ENCODE measurements around the gene FAM9C.

Gene FAM9C

GRCh38 chrX:13051529-13052172 lies 7.2 kb upstream of the FAM9C start:
- no peaks in the 10 kb centered on the region for H4K20me1 ChIP-seq (ENCODE audit: low read depth, low read length)
- H3K4me3 ChIP-seq (ENCODE audit: insufficient read depth, low read length, poor library complexity, severe bottlenecking) = no peak overlapping the region
- no peaks in the 10 kb centered on the region for H3K36me3 ChIP-seq (ENCODE audit: low read length)
- peaks cover 20% of the 10 kb centered on the region; the same call in 1 of the 2 replicates for H3F3A ChIP-seq (ENCODE audit: insufficient read depth)
- no peaks in the 10 kb centered on the region for H3K27me3 ChIP-seq (ENCODE audit: low read length)
- H3K9me2 ChIP-seq (replicated peaks; ENCODE audit: insufficient read depth, low read length) = no peaks in the 10 kb centered on the region
- H3K27ac ChIP-seq (ENCODE audit: low read depth, low read length) = peak overlapping the region; percentile 81
- peak overlapping the region; percentile 44 for H3K4me2 ChIP-seq (ENCODE audit: low read depth, low read length, poor library complexity, severe bottlenecking)
- peaks cover 6% of the 10 kb centered on the region; the same call in 1 of the 2 replicates for H3K79me2 ChIP-seq (ENCODE audit: insufficient read depth, low read length)
- no peak overlapping the region for H2AFZ ChIP-seq (ENCODE audit: low read depth, low read length, severe bottlenecking)
- H3K9me3 ChIP-seq (ENCODE audit: insufficient read depth, low read length) = no peaks in the 10 kb centered on the region
- TF ChIP-seq CTCF (IDR thresholded peaks at IDR 0.05; ENCODE audit: insufficient read depth, low read length, poor library complexity, severe bottlenecking) (no peak), EZH2phosphoT487 (conservative IDR thresholded peaks at IDR 0.05; ENCODE audit: low read length) (no peak)
- H3K9ac ChIP-seq (ENCODE audit: low read length) = peak overlapping the region; percentile 34

GRCh38 chrX:13051167-13051528 lies 6.7 kb upstream of the FAM9C start:
- no peak overlapping the region for H3K4me3 ChIP-seq (ENCODE audit: insufficient read depth, low read length, poor library complexity, severe bottlenecking)
- peak overlapping the region; percentile 44 for H3K4me2 ChIP-seq (ENCODE audit: low read depth, low read length, poor library complexity, severe bottlenecking)
- peak overlapping the region; percentile 81 for H3K27ac ChIP-seq (ENCODE audit: low read depth, low read length)
- H3K27me3 ChIP-seq (ENCODE audit: low read length) = no peaks in the 10 kb centered on the region
- TF ChIP-seq CTCF (IDR thresholded peaks at IDR 0.05; ENCODE audit: insufficient read depth, low read length, poor library complexity, severe bottlenecking) (no peak), EZH2phosphoT487 (conservative IDR thresholded peaks at IDR 0.05; ENCODE audit: low read length) (no peak)
- H3K9me2 ChIP-seq (replicated peaks; ENCODE audit: insufficient read depth, low read length) = no peaks in the 10 kb centered on the region
- no peaks in the 10 kb centered on the region for H4K20me1 ChIP-seq (ENCODE audit: low read depth, low read length)
- no peaks in the 10 kb centered on the region for H3K36me3 ChIP-seq (ENCODE audit: low read length)
- peaks cover 25% of the 10 kb centered on the region; the same call in 1 of the 2 replicates for H3F3A ChIP-seq (ENCODE audit: insufficient read depth)
- H3K9me3 ChIP-seq (ENCODE audit: insufficient read depth, low read length) = no peaks in the 10 kb centered on the region
- H3K9ac ChIP-seq (ENCODE audit: low read length) = peak overlapping the region; percentile 34; the same call in 1 of the 2 replicates
- H2AFZ ChIP-seq (ENCODE audit: low read depth, low read length, severe bottlenecking) = no peak overlapping the region
- peaks cover 9% of the 10 kb centered on the region; the same call in 1 of the 2 replicates for H3K79me2 ChIP-seq (ENCODE audit: insufficient read depth, low read length)

- no peak overlapping the region for H3K9ac ChIP-seq (ENCODE audit: low read length)
- H3K27me3 ChIP-seq (ENCODE audit: low read length) = no peaks in the 10 kb centered on the region
- peaks cover 26% of the 10 kb centered on the region; the same call in 1 of the 2 replicates for H3F3A ChIP-seq (ENCODE audit: insufficient read depth)
- H3K36me3 ChIP-seq (ENCODE audit: low read length) = no peaks in the 10 kb centered on the region
- no peaks in the 10 kb centered on the region for H3K9me3 ChIP-seq (ENCODE audit: insufficient read depth, low read length)
- H3K9me2 ChIP-seq (replicated peaks; ENCODE audit: insufficient read depth, low read length) = no peaks in the 10 kb centered on the region
- TF ChIP-seq CTCF (IDR thresholded peaks at IDR 0.05; ENCODE audit: insufficient read depth, low read length, poor library complexity, severe bottlenecking) (no peak), EZH2phosphoT487 (conservative IDR thresholded peaks at IDR 0.05; ENCODE audit: low read length) (no peak)
- no peaks in the 10 kb centered on the region for H4K20me1 ChIP-seq (ENCODE audit: low read depth, low read length)
- H3K79me2 ChIP-seq (ENCODE audit: insufficient read depth, low read length) = peaks cover 17% of the 10 kb centered on the region; the same call in 1 of the 2 replicates
- no peak overlapping the region for H3K4me2 ChIP-seq (ENCODE audit: low read depth, low read length, poor library complexity, severe bottlenecking)
- 0 out of 2 replicates have a peak overlapping the region, but pooled peaks have one; percentile 3 for H3K27ac ChIP-seq (ENCODE audit: low read depth, low read length)
- no peak overlapping the region for H2AFZ ChIP-seq (ENCODE audit: low read depth, low read length, severe bottlenecking)
- no peak overlapping the region for H3K4me3 ChIP-seq (ENCODE audit: insufficient read depth, low read length, poor library complexity, severe bottlenecking)
Measured at GRCh38 chrX:13050151-13050550, 5.7 kb upstream of the FAM9C start.
